A673 (cell line): ENCODE results near the gene PAK5.

Experiments
- CTCF ChIP-seq: fragments of 300-800, 200-600 bp; sonication (generic); conservative IDR thresholded peaks from 2 replicates; pipeline ENCODE4 v1.5.1; 2017; ENCODE audit warnings: low read depth, mild to moderate bottlenecking, antibody characterized with exemption, low read length, moderate library complexity, mixed read lengths
- EZH2 ChIP-seq: fragments of 200-600 bp; sonication (generic); IDR thresholded peaks from 2 replicates; pipeline ENCODE4 v1.6.1; 2017; ENCODE audit warnings: borderline replicate concordance, low read depth, mild to moderate bottlenecking, mixed read lengths, antibody characterized with exemption, low read length; ENCODE audit not compliant: poor library complexity, severe bottlenecking

- no peak for TF ChIP-seq CTCF
- TF ChIP-seq EZH2: no peak
These were observed 21.2 kb downstream of the PAK5 start for GRCh38 chr20:9817654-9818053.
